Measurements from ENCODE around the gene SDK1. TPM values are rescaled to one million over a fixed set of nuclear protein-coding genes. Genes with fewer than 3 reads are reported as not detected.

Gene SDK1
- total RNA-seq, 4 donors from 2014 or later = 3.7 to 80.9 (median 13.1) TPM

GRCh38 chr7:3552499-3552898 lies 251.4 kb downstream of the SDK1 start:
- Histone ChIP-seq H3K27ac (no peak overlapping the region), H3K4me1 (no peaks in the 10 kb centered on the region), H3K27me3 (no peaks in the 10 kb centered on the region), H3K9me3 (no peaks in the 10 kb centered on the region), H3K36me3 (no peaks in the 10 kb centered on the region), H3K4me3 (no peak overlapping the region)
- no peak for DNase-seq
- TF ChIP-seq, protein P1, sequence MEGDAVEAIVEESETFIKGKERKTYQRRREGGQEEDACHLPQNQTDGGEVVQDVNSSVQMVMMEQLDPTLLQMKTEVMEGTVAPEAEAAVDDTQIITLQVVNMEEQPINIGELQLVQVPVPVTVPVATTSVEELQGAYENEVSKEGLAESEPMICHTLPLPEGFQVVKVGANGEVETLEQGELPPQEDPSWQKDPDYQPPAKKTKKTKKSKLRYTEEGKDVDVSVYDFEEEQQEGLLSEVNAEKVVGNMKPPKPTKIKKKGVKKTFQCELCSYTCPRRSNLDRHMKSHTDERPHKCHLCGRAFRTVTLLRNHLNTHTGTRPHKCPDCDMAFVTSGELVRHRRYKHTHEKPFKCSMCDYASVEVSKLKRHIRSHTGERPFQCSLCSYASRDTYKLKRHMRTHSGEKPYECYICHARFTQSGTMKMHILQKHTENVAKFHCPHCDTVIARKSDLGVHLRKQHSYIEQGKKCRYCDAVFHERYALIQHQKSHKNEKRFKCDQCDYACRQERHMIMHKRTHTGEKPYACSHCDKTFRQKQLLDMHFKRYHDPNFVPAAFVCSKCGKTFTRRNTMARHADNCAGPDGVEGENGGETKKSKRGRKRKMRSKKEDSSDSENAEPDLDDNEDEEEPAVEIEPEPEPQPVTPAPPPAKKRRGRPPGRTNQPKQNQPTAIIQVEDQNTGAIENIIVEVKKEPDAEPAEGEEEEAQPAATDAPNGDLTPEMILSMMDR (IDR thresholded peaks at IDR 0.05) = no peak
- TF ChIP-seq POLR2A (IDR thresholded peaks at IDR 0.05) = no peak

DNA sequence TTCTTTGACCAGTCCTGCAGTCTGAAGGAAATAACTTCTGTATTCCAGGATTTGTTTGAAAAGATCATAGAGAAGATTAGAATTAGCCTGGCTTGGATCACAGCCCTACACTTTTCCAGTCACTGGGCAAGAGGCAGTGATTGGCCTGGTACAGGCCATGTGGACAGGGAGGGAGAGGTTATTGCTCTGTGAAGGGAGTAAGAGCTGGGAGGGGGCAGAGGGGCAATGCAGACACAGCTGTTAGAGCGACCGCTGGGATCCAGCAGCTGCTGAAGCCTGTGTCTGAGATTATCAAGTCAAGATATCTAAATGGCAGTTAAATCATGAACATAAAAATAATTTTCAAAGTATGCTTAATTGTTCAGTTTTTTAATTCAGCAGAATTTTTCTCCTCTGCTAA lies 257.3 kb downstream of the SDK1 start:
- Histone ChIP-seq H3K36me3 (no peaks in the 10 kb centered on the region), H3K4me3 (no peak overlapping the region), H3K27me3 (no peaks in the 10 kb centered on the region), H3K9me3 (no peaks in the 10 kb centered on the region), H3K27ac (no peak overlapping the region), H3K4me1 (no peaks in the 10 kb centered on the region)
- DNase-seq = no peak
- no peak for TF ChIP-seq POLR2A (IDR thresholded peaks at IDR 0.05)
- TF ChIP-seq, protein P1 (IDR thresholded peaks at IDR 0.05) = no peak

- no peak for DNase-seq
Measured at GRCh38 chr7:3559278-3559677, 258.2 kb downstream of the SDK1 start.

DNA sequence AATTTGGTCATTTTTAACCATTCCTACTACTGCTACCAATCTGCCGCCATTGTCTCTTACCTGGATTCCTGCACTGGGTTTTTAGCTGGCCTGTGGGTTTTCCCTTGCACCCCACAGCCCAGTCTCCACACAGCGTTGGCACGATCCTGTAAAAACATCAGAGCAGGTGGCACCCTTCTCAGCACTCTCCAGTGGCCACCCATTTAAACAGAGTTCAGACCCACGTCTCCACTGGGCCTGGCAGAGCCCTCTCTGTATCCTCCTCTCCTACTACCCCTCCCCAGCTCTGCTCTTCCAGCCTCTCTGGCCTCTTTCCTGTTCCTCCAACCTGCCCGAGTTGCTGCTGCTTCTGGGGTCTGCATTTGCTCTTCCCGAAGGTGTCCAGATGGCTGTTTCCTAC lies 259.4 kb downstream of the SDK1 start:
- no peaks in the 10 kb centered on the region for H3K9me3 ChIP-seq
- H3K4me3 ChIP-seq = no peak overlapping the region
- no peaks in the 10 kb centered on the region for H3K4me1 ChIP-seq
- no peak overlapping the region for H3K27ac ChIP-seq
- no peak for TF ChIP-seq POLR2A (IDR thresholded peaks at IDR 0.05)
- TF ChIP-seq, protein P1 (IDR thresholded peaks at IDR 0.05) = no peak
- no peaks in the 10 kb centered on the region for H3K27me3 ChIP-seq
- DNase-seq = no peak
- no peaks in the 10 kb centered on the region for H3K36me3 ChIP-seq

More at GRCh38 chr7:3559278-3559677, 258.2 kb downstream of the SDK1 start:
- Histone ChIP-seq H3K27ac (no peak overlapping the region), H3K9me3 (no peaks in the 10 kb centered on the region), H3K27me3 (no peaks in the 10 kb centered on the region), H3K36me3 (no peaks in the 10 kb centered on the region), H3K4me1 (no peaks in the 10 kb centered on the region), H3K4me3 (no peak overlapping the region)
- no peak for TF ChIP-seq POLR2A (IDR thresholded peaks at IDR 0.05)
- TF ChIP-seq, protein P1 (IDR thresholded peaks at IDR 0.05) = no peak

- no peaks in the 10 kb centered on the region for H3K36me3 ChIP-seq
- no peak for DNase-seq
- H3K27ac ChIP-seq = no peak overlapping the region
- H3K27me3 ChIP-seq = no peaks in the 10 kb centered on the region
- no peak overlapping the region for H3K4me3 ChIP-seq
- TF ChIP-seq, protein P1 (IDR thresholded peaks at IDR 0.05) = no peak
- TF ChIP-seq POLR2A (IDR thresholded peaks at IDR 0.05) = no peak
- no peaks in the 10 kb centered on the region for H3K4me1 ChIP-seq
- no peaks in the 10 kb centered on the region for H3K9me3 ChIP-seq
Measured at GRCh38 chr7:3561932-3562331, 260.9 kb downstream of the SDK1 start.

DNA sequence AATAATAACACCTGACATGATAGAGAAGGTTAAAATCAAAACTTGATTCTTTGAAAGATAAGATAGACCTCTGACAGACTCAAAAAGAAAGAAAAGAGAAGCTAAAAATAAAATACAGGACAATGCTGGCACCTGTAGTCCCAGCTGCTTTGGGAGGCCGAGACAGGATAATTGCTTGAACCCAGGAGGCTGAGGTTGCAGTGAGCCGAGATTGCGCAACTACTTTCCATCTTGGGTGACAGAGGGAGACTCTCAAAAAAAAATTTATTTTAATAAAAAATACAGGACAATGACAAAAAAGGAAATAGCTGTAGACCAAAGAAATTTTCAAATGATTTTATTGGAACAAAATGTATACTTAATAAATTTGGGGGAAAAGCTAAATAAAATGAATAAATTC lies 263.2 kb downstream of the SDK1 start:
- no peaks in the 10 kb centered on the region for H3K27me3 ChIP-seq
- H3K4me3 ChIP-seq = no peak overlapping the region
- no peaks in the 10 kb centered on the region for H3K9me3 ChIP-seq
- no peak overlapping the region for H3K27ac ChIP-seq
- H3K4me1 ChIP-seq = no peaks in the 10 kb centered on the region
- H3K36me3 ChIP-seq = no peaks in the 10 kb centered on the region
- no peak for DNase-seq
- TF ChIP-seq POLR2A (IDR thresholded peaks at IDR 0.05) = no peak
- TF ChIP-seq, protein P1 (IDR thresholded peaks at IDR 0.05) = no peak
